Neutrophil (primary cell): ENCODE data around the gene POLD4.

Experiments
- H3K27ac ChIP-seq: fragments of 200-600 bp; sonication (generic); 2 replicates; pipeline ENCODE4 v1.5.1; 2016; ENCODE audit warnings: mild to moderate bottlenecking, moderate library complexity
- H3K27me3 ChIP-seq: fragments of 200-600 bp; sonication (generic); 2 replicates; pipeline ENCODE4 v1.6.0; 2016; ENCODE audit warnings: mild to moderate bottlenecking
- H3K36me3 ChIP-seq: fragments of 200-600 bp; sonication (generic); 2 replicates; pipeline ENCODE4 v1.5.1; 2017
- H3K4me1 ChIP-seq, 2 experiments: fragments of 200-600 bp in 1 of 2; sonication (generic) in 1 of 2; 1 replicate in 1 of 2; 2 replicates in 1 of 2; pipeline versions ENCODE4 v1.5.1 to v1.6.1; 2013 to 2016; ENCODE audit warnings: low read depth in 1 of 2, low read length in 1 of 2, mild to moderate bottlenecking in 1 of 2, moderate library complexity in 1 of 2; ENCODE audit not compliant: control insufficient read depth in 1 of 2, insufficient read depth in 1 of 2
- H3K4me3 ChIP-seq, 2 experiments: fragments of 200-600 bp in 1 of 2; sonication (generic) in 1 of 2; 1 replicate in 1 of 2; 2 replicates in 1 of 2; pipeline ENCODE4 v1.5.1; 2013 to 2016; ENCODE audit warnings: low read depth in 1 of 2, low read length in 1 of 2, mild to moderate bottlenecking in 1 of 2, moderate library complexity in 1 of 2
- H3K9me3 ChIP-seq: fragments of 200-600 bp; sonication (generic); 2 replicates; pipeline ENCODE4 v1.5.1; 2016
- TF ChIP-seq, protein P1 (sequence below): fragments of 200-600 bp; sonication (generic); IDR thresholded peaks from 2 replicates; pipeline ENCODE4 v1.5.1; 2016; ENCODE audit warnings: antibody characterized with exemption

POLD4 gene

DNA sequence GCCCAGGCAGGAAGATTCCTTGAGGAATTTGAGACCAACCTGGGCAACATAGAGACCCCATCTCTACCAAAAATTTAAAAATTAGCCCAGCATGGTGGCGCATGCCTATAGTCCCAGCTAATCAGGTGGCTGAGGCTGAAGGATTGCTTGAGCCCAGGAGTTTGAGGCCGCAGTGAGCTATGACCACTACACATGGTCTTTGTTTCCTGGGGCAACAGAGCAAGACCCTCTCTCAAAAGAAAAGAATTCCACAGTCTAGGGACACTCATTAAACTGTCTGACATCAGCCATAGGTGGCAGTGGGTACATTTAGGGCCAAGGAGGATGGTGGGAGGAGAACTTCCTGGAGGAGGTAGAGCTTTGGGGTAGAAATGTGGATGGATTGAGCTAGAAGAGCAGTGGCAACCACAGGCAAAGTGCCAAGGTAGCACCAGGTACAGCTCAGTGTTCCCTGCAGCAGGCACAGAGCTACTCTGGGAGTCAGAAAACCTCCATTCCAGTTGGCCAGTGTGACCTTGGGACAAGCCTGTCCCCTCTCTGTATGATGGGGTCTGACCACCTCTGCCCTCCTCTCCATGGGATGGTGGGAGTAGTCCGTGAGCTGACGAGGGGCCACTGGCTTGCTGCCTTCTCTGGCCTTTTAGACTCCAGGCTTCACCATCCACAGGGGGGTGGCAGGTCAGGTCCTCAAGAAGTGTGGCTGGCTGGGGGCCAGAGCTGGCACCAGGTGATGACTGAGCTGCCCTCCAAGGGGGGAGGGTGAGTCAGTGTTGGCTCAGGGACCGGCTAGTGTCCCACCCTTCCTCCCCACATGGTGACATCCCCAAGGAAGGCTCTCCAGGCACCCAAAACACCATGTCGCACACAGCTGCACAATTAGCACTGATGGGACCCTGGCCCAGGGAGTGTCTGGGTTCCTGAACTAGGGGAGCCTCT lies 23.8 kb upstream of the POLD4 start:
- Histone ChIP-seq H3K27ac (no peak overlapping the region), H3K4me1 (peaks cover 45 to 58% of the 10 kb centered on the region in 2 experiments)
- TF ChIP-seq, protein P1, sequence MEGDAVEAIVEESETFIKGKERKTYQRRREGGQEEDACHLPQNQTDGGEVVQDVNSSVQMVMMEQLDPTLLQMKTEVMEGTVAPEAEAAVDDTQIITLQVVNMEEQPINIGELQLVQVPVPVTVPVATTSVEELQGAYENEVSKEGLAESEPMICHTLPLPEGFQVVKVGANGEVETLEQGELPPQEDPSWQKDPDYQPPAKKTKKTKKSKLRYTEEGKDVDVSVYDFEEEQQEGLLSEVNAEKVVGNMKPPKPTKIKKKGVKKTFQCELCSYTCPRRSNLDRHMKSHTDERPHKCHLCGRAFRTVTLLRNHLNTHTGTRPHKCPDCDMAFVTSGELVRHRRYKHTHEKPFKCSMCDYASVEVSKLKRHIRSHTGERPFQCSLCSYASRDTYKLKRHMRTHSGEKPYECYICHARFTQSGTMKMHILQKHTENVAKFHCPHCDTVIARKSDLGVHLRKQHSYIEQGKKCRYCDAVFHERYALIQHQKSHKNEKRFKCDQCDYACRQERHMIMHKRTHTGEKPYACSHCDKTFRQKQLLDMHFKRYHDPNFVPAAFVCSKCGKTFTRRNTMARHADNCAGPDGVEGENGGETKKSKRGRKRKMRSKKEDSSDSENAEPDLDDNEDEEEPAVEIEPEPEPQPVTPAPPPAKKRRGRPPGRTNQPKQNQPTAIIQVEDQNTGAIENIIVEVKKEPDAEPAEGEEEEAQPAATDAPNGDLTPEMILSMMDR, result no peak

DNA sequence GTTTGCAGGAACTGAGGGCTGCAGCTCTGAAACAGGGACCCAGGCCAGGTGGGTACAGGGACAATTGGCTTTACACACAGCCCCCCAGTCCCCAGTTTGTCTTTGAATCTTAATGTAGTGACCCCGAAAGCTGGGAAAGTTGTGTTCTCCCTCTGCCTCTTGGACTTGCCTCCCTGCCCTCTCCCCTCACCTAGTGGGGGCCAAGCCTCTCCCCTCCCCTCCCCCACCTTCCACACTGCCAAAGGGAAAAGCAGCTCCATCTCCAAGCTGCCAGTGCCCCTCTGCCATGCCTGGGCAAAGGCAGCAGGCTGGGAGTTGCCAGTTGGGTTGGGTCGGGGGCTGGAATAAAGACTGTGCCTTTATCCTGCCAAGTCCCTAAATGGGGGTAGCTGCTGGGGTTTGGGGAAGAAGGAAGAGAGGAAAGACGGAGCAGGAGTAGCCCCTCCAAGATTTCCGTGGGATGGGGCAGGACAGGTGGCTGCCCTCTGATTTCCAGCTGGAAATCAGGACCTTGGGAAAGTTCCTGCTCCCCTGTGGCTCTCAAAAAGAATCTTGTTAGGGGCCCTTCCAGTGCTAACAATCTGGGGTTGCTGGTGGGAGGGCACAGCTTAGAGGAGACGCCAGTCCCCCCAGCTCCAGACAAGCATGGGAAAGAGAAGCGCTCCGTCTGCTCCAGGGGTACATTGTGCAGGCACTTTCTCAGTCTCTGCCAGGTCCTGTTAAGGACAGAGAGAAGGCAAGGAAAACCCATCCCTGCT lies 22.9 kb upstream of the POLD4 start:
- no peak overlapping the region for H3K4me3 ChIP-seq
- no peak overlapping the region for H3K27ac ChIP-seq
- H3K9me3 ChIP-seq, result no peaks in the 10 kb centered on the region
- TF ChIP-seq, protein P1, result no peak
- no peaks in the 10 kb centered on the region for H3K36me3 ChIP-seq
- H3K27me3 ChIP-seq, result peaks cover 12% of the 10 kb centered on the region
- peaks cover 45 to 58% of the 10 kb centered on the region in 2 experiments for H3K4me1 ChIP-seq

More for the DNA sequence above, 23.8 kb upstream of the POLD4 start:
- H3K4me3 ChIP-seq, result no peak overlapping the region
- peaks cover 12% of the 10 kb centered on the region for H3K27me3 ChIP-seq
- no peaks in the 10 kb centered on the region for H3K9me3 ChIP-seq
- no peaks in the 10 kb centered on the region for H3K36me3 ChIP-seq

DNA sequence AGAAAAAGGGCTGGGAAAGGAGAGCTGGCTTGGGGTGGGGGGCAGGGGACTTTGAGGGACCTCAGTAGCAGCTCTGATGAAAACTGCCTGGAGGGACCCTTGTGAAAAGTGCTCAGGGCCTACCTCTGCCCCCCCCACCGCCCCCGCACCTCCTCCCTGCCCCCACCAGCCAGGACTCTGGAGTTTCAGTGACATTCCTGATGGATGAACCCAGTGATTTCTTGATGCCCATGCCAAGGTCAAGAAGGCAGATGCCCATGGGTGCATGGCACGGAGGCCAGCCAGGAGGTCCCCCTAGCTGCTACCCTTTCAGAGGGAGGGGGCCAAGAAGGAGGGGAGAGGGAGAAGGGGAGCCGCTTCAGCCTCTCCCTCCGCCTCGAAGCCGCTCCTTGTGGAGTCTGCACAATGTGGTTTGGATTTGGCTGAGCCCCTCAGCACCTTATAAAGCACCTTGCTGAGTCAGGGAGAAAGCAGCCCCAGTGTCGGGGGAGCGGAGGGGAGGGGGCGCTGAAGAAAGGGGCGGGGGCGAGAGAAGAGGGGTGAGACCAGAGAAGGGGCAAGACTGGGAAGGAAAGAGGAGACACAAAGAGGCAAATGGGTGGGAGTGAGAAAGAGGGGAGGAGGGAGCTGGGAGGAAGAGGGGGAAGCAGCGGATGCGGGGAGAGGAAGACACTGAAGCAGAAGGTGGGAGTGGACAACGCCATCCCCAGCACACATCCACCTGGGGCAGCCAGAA lies 22.1 kb upstream of the POLD4 start:
- Histone ChIP-seq H3K9me3 (no peaks in the 10 kb centered on the region), H3K36me3 (no peaks in the 10 kb centered on the region), H3K4me1 (peaks cover 45 to 58% of the 10 kb centered on the region in 2 experiments), H3K4me3 (no peak overlapping the region), H3K27me3 (peaks cover 12% of the 10 kb centered on the region), H3K27ac (no peak overlapping the region)
- TF ChIP-seq, protein P1, result no peak

DNA sequence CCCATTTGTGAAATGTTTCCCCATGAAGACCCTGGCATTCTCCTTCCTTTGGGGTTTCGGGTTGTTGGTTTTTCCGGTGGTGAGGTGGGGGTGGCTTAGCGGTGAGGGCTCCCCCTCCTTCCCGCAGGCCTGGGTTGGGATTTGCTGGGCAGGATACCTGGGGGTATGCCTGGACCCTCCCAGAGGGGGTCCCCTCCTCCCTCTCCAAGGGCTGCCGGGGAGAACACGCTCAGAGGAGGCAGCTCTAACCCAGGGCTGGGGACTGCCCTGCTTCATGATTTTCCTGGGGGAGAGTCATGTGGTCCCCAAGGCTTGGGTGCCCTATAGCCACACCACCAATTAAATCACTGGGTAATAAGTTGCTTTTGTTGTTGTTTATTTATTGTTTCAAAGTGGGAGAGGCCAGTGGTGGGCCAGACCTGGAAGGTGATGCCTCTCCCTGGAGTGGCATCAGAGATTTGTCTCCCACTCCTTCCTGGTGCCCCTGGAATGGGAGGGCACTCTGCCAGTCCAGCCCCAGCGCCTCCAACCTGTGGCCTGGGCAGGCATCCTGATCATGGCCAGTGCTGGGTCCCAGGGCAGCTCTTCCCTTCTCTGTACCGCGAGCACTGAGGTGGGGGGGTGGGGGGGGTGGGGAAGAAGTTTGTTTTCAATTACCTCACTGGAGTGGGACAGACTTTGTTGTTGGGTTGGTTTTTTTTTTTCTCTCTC lies 21.4 kb upstream of the POLD4 start:
- H3K4me3 ChIP-seq, result peak overlapping the region; percentile 63 to 76
- peak overlapping the region; percentile 82 for H3K27ac ChIP-seq
- no peaks in the 10 kb centered on the region for H3K36me3 ChIP-seq
- H3K9me3 ChIP-seq, result no peaks in the 10 kb centered on the region
- peaks cover 12% of the 10 kb centered on the region for H3K27me3 ChIP-seq
- peaks cover 47 to 60% of the 10 kb centered on the region in 2 experiments for H3K4me1 ChIP-seq
- TF ChIP-seq, protein P1, result no peak
